ENCODE data around the gene UVRAG.
A peak's percentile ranks its signal among the peaks of the same experiment; 100 is the strongest.
"Not testable (repeated sequence)": the region's sequence is repeated elsewhere in the genome, so short reads cannot be mapped to it uniquely, and the experiment has no call there.

UVRAG gene

DNA sequence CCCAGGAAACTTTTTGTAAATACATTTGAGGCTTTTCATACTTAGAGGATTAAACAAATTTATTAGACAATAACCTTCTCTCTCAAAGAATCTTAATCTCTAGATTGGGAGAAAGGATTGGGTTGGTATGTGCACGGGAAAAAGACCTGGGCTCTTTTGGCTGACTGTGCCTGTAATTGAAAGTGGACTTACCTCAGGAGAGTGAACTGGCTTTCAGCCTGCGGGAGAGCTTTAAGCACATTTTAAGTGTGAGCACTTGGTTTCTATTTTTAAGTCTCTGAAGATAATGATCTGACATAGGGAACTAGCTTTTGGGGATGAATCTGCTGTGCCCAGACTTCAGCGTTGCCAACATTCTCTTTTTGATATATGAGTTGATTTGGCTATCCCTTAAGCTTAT, 35.8 kb downstream of the UVRAG start:
- DNase-seq: no peak

DNA sequence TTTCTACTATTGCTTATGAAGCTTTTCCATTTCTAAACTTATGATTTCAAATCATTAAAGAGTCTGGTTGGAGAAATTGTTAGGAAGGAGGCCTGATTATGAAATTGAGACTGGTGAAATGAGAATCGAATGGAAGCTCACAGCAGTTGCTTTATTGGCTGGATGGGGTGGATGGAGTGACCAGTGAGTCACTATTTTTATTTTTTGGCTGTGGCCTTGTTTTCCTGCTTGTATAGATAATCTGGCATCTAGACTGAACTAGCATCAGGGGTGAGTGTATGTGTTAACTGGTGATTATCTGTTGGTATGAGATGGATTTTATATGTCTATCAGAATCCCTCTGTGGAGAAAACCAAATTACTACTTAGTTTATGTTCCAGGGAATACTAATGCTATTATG, 36.2 kb downstream of the UVRAG start:
- no peak for DNase-seq

DNA sequence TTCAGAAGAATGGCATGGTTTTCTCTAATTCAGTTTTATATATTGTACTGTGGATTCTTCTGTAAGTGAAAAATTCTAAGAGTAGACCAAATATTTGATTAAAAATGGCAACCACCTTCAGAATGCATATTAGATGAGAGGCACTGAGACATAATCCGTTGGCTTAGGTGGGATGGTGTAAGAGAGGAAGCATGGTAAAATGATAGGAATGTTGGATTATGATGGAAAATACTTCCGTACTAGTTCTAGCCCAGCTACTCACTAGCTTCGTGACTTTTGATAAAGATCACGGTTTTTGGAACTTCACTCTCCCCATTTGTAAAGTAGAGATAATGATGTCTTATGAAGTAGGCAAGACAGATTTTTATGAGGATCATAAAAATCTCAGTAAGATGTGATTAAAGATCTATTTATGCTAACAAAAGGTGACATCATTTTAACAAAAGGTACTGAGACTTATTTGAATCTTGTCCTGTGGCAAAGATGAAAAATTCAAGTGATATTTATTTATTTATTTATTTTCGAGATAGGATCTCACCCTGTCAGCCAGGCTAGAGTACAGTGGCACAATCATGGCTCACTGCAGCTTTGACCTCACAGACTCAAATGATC, 37.5 kb downstream of the UVRAG start:
- DNase-seq: no peak

DNA sequence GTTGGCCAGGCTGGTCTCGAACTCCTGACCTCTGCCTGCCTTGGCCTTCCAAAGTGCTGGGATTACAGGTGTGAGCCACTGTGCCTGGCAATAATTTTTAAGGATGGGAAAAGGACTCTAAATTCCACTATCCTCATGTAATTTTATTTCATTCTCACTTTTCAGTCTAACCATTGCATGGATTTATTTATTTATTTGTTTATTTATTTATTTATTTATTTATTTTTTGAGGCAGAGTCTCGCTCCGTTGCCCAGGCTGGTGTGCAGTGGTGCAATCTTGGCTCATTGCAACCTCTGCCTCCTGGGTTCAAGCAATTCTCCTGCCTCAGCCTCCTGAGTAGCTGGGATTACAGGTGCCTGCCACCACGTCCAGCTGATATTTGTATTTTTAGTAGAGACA, 38.6 kb downstream of the UVRAG start:
- not testable (repeated sequence) for DNase-seq

DNA sequence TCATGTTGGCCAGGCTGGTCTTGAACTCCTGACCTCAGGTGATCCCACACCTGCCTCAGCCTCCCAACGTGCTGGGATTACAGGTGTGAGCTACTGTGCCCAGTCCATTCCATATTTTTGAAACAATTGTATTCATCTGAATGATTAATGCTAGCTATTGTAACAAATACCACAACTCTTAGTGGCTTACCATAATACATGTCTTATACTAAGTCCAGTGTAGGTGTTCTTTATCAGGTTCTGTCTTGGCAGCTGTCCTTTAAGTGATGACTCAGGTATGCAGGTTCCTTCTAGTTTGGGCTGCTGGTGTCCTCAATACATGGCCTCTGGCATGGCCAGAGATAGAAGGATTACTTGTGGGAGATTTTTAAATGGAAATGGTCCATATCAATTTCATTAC, 39.0 kb downstream of the UVRAG start:
- DNase-seq: no peak

DNA sequence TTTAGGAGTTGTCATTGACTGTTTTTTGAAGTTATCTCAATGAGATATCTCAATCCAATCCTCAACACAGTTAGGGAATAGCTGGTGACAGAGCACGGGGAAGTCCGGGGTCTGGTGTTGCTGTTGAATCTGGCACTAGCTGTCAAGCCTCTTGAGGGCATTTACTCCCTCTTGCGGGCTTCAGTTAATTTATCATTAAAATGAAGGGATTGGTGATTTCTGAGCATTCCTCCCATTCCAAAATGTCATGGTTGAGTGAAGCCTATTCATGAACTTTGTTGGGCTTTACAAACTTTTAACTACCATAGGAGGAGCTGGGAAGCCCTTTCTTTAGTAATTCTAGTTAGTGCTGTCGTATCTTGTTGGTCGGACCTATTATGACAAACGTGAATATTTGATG, 40.2 kb downstream of the UVRAG start:
- DNase-seq: no peak

DNA sequence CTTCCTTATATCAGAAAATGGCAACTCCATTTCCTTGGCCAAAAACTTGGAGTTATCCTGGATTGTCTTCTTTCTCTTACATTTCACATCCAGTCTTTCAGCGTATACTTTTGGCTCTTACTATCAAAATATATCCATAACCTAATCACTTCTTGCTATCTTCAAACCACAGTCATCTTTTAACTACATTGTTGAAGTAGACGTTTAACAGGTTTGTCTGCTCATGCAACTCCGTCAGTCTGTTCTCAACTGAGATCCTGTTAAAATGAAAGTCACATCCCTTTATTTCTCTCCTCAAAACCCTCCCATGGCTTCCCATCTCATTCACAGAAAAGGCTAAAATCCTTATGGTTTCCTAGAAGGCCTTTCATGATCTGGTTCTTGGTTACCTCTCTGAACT, 41.9 kb downstream of the UVRAG start:
- no peak for DNase-seq

DNA sequence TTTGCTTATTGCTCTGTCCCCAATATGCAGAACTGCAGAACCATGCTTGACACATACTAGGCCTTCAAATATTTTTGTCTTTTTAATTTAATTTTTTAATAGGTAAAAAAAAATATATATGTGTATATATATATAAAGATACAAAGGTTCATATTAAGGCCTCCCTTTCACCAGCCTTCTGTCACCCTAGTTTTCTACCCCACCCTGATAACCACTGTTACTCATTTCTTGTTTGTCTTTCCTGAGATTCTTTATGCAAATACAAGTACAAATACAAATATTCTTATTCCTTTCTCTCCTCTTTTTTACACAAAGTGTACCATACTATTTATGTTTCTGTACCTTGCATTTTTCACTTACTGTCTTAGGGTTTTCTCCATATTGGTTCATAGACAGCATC, 43.0 kb downstream of the UVRAG start:
- no peak for DNase-seq

DNA sequence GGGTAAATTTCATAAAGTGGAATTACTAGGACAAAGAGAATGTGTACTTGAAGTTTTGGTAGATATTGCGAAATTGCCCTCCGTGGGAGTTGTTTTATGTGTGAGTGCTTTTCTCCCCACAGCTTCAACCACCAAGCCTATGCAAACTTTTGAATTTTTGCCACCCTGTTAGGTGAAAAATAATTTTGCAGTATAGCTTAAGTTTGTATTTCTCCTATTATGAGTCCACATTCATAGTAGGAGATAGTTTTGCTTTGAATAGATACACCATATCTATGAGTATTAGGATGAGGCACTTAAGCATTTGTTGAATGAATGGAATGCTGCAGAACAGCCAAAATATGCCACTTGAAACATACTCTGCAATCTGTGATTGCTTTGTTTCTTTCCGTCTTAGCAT, 43.6 kb downstream of the UVRAG start:
- DNase-seq: no peak

DNA sequence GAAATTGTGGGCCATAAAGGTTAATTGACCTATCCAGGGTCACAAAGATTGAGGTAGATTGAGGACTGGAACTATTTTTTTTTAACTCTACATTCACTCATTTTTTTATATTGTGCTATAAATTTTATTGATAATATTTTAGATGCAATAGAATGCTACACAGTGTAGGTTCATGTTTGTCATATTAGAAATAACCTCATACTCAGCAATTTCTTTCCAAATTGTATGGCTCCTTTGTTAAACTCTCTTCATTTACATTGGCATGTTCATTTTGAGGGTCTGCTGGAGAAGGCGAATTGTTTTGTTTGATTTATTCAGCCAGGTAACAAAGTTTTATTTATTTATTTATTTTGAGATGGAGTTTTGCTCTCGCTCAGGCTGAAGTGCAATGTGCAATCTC, 44.6 kb downstream of the UVRAG start:
- DNase-seq: no peak

DNA sequence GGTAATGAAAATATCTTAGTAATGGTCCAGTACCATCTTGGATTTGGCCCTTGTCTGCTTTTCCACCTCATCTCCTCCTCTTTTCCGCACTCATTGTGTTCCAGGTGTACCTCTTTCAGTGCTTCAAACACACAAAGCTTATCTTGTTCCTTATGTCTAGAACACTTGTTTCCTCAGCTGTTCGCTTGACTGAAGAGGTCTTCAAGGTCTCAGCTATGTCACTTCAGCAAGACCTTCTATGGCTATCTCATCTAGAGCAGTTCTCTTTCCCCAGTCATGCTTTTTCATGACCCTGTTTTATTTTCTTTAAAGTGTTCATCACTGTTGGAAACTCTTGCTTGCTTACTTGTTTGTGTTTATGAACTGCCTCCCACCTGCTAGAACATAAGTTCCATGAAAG, 47.4 kb downstream of the UVRAG start:
- no peak for DNase-seq

DNA sequence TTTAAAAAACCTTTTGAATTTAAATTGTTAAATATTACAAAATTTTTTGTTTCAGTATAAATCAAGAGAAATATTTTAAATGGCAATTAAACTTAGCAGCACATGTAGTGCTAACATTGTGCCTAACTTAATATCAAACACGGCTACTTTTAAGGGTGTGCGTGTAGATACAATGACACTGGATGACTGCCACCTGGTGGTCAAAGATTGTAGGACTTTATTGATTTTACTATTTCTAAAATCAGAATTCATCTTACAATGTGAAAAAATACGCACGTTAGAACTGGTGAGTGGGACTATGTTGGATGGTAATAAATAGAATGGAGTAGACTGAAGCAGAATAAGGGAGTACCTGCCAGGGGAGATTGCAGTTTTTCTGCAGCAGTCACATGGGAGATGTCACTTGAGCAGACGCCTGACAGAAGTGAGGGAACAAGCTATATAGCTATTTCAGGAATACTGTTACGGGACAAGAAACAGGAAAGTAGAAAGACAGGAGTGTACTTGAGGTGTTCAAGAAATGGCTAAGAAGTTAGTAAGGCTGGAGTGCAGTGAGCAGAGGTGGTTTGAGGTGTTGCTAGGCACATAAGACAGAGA, 52.9 kb downstream of the UVRAG start:
- DNase-seq: peak; percentile 50

DNA sequence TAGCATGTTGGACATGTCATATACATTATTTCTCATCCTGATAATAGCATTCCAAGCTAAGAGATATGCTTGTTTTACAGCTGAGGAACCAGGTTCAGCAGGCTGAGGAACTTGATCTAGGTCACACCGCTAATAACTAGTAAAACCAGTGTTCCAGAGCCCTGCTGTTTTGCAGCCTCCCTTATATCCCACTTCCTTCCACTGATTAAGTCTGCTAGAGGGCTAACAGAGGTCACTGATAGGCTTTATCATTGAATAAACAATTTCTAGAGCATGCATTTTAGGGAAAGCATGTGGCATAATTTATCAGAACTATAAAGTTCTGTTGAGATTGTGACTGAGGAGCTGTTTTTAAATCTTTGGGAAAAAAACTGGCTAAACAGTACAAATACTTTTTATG, 54.0 kb downstream of the UVRAG start:
- DNase-seq: no peak

DNA sequence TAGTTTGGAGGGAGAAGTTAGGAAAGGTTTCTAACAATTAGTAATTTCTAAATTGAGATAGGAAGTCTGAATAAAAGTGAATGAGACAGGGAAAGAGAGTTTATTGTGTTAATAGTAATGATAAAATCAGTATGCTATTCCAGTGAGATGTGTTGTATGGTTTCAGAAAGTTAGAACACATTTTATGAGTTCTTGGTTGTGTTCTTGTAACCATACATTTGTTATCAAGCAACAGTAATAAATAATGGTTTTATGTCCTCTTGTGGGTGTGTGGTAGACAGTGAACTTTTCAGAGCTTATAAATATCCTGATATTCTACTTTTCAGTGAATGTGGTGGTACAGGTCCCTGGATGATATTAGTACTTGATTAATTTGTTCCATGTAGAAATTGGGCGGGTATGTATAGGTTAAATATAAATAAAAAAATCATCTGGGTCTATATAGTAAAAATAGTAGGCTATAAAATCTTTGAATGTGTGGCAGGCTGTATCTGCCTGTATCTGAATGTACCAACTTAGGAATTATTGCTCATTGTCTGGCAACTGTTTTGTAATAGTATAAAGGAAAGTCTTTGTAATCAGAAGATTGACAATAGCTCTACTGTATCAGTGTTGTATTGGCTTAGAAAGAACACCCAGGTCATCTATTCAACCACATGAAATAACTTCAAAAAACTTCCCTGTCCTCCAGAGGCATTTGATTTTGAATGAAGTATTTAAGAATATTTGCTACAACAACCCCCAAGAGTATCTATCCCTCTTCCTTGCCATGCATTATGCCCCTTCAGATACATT, 54.8 kb downstream of the UVRAG start:
- DNase-seq: no peak

DNA sequence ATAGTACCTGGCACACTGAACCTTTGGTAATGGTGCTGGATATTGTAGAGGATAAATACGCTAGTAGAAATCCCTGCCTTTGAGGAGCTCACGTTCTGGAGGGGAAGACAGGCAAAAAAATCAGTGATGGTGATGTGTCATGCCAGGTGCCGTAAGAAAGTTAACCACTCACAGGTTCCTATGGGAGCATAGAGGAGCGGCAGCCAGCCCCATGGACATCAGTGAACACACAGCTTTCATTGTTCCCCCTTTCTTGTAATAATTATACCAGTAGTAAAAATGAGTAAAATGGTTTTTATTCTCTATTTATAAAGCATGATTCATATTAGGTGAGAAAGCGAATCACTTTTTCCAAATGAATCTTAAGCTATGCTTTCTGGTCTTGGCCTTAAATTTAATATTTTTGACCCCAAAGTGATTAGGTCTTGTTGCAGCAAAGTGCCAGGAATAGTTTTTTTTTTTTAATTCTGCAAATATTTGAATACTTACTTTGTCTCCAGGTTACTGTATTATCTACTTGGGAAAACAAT, 57.9 kb downstream of the UVRAG start:
- no peak for DNase-seq

DNA sequence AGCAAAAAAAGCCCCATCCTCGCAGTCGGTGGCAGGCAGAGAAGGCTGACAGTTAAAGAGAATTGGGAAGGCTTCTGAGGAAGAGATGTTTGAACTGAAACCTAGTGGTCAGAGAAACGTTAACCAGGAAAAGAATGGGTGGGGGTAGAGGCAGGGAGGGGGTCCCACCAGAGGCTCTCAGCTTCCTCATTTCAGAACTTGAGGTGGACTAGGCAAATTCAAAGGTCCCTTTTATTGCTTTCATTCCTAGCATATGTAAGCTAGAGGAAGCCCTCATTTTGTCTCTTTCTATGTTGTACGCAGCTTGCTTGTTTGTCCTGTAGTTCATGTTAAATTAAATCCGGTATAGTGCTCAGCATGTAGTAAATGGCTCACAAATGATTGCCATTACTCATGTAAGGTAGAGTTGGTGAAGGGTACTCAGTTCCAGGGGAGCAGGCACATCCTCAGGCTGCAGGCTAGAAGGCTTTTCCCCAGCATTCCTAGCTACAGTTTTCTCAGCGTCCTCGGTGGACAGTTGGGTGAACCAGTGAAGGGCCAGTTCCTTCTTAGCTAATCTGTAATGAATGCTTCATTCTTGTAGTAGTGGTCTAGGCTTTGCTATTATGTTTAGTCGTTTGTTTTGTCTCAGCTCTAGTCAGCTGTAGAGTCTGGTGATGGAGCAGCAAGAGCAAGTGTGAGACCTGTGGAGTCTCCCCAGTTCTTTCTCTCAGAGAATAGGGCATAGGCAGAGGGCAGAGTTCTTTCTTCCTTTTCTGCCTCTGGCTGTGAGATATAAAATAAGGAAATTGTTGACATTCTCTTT, 58.6 kb downstream of the UVRAG start:
- no peak for DNase-seq

DNA sequence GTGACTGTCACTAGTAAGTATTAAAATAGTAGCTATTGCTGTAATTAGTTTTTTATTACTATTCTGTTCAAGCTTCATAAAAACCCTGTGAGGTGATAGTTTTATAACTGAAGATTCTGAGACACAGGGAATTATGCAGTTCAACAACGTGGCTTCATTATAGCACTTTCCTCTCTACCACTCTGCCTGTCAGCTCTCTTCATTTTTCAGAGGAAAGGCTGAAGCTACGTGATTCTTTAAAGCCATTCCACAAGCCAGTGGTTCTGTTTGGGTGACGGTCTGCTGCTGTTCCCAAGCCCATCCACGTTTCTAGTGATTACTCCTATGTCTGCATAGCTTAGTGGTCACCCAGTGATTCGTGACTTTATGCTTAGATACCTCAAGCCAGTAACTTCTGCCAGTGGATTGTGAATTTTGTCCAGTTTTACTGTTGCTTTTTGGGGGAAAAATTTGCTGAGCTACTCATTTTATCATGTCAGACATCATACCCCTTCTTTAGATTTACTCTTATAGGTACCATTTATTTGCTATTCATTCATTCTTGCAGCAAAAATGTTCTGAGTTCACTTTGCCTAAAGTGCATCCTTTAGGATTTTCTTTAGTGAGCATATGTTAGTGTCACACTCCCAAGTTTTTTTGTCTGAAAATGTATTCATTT, 59.8 kb downstream of the UVRAG start:
- no peak for DNase-seq

DNA sequence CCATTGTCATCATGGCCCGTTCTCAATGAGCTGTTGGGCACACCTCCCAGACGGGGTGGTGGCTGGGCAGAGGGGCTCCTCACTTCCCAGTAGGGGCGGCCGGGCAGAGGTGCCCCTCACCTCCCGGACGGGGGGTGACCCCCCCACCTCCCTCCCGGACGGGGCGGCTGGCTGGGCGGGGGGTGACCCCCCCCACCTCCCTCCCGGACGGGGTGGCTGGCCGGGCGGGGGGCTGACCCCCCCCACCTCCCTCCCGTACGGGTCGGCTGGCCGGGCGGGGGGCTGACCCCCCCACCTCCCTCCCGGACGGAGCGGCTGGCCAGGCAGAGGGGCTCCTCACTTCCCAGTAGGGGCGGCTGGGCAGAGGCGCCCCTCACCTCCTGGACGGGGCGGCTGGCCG, 62.3 kb downstream of the UVRAG start:
- DNase-seq: not testable (repeated sequence)

DNA sequence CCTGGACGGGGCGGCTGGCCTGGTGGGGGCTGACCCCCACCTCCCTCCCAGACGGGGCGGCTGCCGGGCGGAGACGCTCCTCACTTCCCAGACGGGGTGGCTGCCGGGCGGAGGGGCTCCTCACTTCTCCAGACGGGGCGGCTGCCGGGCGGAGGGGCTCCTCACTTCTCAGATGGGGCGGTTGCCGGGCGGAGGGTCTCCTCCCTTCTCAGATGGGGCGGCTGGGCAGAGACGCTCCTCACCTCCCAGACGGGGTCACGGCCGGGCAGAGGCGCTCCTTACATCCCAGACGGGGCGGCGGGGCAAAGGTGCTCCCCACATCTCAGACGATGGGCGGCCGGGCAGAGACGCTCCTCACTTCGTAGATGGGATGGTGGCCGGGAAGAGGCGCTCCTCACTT, 62.9 kb downstream of the UVRAG start:
- DNase-seq: not testable (repeated sequence)

DNA sequence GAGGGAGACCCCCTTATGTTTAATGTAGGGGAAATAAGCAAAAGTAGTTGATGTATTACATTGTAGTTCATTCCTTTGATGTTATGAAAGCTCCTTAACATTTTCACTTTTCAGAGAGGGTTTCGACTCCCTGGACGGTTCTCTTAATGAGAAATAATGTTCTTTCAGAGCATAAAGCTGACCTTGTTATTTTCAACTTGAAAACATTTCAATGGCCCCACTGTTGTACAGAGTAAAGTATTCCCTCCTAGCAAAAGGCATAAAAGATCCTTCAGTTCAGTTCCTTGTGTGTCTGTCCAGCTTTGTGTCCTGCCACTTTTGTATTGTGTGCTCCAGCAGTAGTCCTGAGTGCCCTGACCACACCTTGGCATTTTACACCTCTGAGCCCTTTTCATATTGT, 63.9 kb downstream of the UVRAG start:
- no peak for DNase-seq

DNA sequence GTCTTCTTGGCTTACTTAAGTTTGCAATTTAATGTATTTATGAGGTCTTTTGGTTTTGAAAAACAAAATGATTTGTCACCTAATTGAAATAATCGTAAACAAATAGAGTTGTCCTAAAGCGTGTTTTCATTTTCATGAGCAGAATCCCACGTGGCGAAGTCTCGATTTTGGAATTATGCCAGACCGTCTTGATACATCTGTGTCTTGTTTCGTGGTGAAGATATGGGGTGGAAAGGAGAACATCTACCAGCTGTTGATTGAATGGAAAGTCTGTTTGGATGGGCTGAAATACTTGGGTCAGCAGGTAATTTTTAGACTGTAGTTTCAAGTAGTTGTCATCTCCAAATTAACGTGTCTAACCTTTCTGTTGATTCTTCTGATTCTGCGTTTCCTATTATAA, 64.7 kb downstream of the UVRAG start:
- no peak for DNase-seq

DNA sequence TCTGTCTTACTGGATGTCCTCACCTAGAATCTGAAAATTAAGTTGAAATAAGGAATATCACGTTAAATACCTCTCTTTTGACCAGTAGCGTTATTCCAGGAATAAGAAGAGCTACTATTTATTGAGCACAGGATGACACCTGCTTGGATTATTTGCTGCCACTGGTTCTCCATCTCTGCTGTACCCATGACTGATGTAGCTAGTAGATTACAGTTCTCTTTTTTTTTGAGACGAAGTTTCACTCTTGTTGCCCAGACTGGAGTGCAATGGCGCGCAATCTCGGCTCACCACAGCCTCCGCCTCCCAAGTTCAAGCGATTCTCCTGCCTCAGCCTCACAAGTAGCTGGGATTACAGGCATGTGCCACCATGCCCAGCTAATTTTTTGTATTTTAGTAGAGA, 65.3 kb downstream of the UVRAG start:
- not testable (repeated sequence) for DNase-seq

DNA sequence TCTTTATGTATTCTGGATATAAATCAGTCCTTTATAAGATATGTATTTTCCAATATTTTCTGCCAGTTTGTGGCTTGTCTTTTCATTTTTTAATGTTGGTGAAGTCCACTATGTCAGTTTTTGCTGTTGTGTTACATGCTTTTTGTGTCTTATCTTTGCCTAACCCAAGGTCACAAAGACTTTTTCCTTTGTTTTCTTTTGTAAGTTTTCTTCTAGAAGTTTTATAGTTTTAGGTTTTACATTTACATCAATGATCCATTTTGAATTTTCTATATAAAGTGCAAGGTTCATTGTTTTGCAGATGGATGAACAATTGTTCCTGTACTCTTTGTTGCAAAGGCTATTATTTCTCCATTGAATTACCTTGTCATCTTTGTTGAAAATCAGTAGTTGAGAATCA, 69.3 kb downstream of the UVRAG start:
- no peak for DNase-seq
